HG03571 (cell line): Measurements from ENCODE around the gene SFI1.

ENCODE experiments used
- ATAC-seq: cut with Tn5 transposase; IDR thresholded peaks from one replicate; pipeline ENCODE4 v1.9.1; 2021; ENCODE audit not compliant: unreplicated experiment

Gene SFI1

GRCh38 chr22:31661851-31662667 lies 165.7 kb downstream of the SFI1 start, which contains the start of gene PISD:
Gene PISD, minus strand, starts transcription at chr22:31662215. Its CDS starts 7 bp downstream, at chr22:31662208.
- peak; percentile 83 for ATAC-seq

DNA sequence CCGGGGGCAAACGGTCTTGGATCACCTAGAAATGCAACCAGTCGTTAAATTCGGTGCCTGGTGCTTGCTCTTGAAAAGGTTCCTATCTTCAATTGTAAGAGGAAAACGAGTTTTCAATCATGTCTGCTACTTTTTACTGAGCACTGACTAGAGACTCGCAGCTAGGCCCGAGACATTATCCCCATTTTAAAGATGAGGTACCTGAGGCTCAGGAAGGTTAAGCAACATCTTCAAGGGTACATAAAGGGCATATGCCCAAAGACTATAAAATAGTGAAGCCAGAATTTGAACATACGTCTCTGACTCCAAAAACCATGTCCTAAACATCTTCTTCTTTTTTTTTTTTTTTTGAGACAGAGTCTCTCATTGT lies 166.3 kb downstream of the SFI1 start:
- no peak for ATAC-seq
